22Rv1 (cell line): ENCODE results near the gene COBL.

Experiments
- H3K27ac ChIP-seq: fragments of 450-650 bp; 2 replicates; pipeline ENCODE4 v1.5.1; 2017
- CTCF ChIP-seq: fragments of 450-650 bp; IDR thresholded peaks from 2 replicates; pipeline ENCODE4 v1.5.1; 2017; ENCODE audit warnings: mild to moderate bottlenecking
- ZFX ChIP-seq: fragments of 450-650 bp; IDR thresholded peaks from 2 replicates; pipeline ENCODE4 v1.6.1; 2017; ENCODE audit warnings: antibody characterized with exemption, borderline replicate concordance

The COBL gene

GRCh38 chr7:51316666-51317581 is at the start of gene COBL:
COBL (minus strand) TSS chr7:51316809; CDS start chr7:51316633, 176 bp downstream.
- peak; percentile 43 for TF ChIP-seq CTCF
- no peak for TF ChIP-seq ZFX
- peak within 1 kb of the TSS; percentile 50 for H3K27ac ChIP-seq

- no peak overlapping the region for H3K27ac ChIP-seq
- no peak for TF ChIP-seq CTCF
- TF ChIP-seq ZFX, result no peak
Observed at GRCh38 chr7:51366172-51366728, 49.6 kb upstream of the COBL start.

GRCh38 chr7:51357821-51358220 is 41.2 kb upstream of the COBL start:
- H3K27ac ChIP-seq, result no peak overlapping the region
- TF ChIP-seq ZFX, result no peak
- TF ChIP-seq CTCF, result peak; percentile 50

- TF ChIP-seq ZFX, result no peak
- no peak for TF ChIP-seq CTCF
- H3K27ac ChIP-seq, result no peak overlapping the region
Observed at GRCh38 chr7:51356849-51357516, 40.4 kb upstream of the COBL start.

GRCh38 chr7:51354897-51355296 is 38.3 kb upstream of the COBL start:
- TF ChIP-seq ZFX (no peak), CTCF (no peak; the same call in 1 of the 2 replicates)
- H3K27ac ChIP-seq, result no peak overlapping the region

- TF ChIP-seq ZFX (no peak), CTCF (no peak)
- H3K27ac ChIP-seq, result no peak overlapping the region
Observed at GRCh38 chr7:51354434-51354833, 37.8 kb upstream of the COBL start.
